ENCODE data around the gene SETD1A. TPM values are rescaled to one million over a fixed set of nuclear protein-coding genes. Genes with fewer than 3 reads are reported as not detected.
A peak's percentile ranks its signal among the peaks of the same experiment; 100 is the strongest.

The SETD1A gene
- total RNA-seq, 1 experiment from 2014 or later: 1.0 TPM

GRCh38 chr16:30982548-30983288, 25.2 kb downstream of the SETD1A start:
- no peak for DNase-seq (ENCODE audit: low read depth)

DNA sequence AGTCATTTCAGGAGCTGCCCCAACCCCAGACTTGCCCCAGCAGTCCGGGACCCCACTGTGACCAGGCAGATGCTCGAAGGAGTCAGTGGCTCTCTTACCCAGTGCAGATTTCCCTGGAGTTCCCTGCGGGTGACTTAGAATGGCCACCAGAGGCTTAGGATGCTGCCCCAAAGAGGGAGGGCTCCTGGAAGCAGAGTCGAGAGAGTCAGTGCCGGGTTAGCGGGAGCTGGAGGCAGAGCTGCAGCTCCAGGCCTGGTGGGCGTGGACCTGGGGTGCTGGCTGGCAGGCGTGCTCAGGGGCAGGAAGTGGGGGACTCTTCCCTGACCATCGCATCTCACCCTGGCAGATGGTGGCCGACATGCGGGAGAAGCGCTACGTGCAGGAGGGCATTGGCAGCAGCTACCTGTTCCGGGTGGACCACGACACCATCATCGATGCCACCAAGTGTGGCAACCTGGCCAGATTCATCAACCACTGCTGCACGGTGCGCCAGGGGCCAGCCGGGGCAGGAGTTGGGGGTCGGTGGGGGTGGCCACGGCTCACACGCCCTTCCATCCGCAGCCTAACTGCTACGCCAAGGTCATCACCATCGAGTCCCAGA, 25.8 kb downstream of the SETD1A start:
- DNase-seq (ENCODE audit: low read depth): no peak

DNA sequence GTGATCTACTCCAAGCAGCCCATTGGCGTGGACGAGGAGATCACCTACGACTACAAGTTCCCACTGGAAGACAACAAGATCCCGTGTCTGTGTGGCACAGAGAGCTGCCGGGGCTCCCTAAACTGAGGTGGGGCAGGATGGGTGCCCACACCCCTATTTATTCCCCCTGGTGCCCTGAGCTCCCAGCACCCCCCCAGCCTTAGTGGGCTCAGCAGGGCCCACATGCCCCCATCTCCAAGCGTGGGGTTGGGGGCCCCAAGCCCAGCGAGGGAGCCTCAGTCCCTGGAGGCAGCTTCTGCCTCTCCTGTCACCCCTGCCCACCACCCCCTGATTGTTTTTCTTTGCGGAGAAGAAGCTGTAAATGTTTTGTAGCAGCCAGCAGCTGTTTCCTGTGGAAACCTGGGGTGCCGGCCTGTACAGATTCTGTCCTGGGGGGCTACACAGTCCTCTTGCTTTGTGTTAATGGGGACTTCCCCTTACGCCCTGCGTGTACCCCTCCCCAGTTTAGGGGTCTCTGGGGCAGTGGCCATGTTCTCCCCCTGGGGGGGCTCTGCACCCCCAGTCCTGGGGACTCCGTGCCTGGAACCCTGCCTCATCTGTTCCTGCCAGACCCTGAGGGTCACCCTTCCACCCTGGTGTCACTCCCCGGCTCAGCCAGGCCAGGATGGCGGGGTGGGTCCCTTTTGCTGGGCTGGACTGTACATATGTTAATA, 26.5 kb downstream of the SETD1A start:
- DNase-seq (ENCODE audit: low read depth): no peak

DNA sequence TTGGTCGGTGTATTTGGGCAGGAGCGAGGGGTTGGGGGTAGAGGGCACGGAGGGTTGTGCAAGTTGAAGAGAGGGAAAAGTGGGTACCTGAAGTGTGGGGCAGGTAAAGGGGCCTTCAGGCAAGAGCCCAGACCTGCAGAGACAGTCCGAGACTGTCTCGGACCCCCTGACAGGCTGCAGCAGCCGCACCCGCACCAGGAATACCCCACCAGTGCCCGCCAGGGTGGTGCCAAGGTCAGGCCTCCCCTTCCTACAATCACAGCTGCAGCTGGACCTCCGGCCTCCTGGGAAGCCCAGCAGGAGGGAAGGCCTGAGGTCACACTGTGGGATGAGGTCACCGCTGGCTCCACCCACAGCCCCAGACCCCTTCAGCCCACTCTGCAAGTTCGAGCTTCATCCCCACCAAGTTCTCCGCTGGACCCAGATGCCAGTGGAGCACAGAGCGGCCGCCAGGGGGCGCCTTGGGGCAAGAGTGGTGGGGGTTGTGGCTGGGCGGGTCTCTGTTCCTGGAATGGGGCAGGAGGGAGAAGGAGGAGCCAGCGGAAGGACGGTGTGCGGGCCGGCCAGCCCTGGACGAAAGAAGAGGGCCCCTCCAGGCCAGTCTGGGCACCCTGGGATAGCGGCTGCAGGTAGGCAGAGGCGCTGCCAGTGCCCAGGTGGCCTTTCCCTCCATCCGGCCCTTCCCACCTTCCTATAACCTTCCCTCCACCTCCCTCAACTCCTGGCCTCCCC, 27.3 kb downstream of the SETD1A start, which contains the start of gene HSD3B7:
Gene HSD3B7 (plus strand): TSS at position 539 of the 732 bp plus-strand sequence. CDS start 452 bp downstream, outside the sequence.
- DNase-seq (ENCODE audit: low read depth): peak; percentile 76

GRCh38 chr16:30985401-30986128, 28.0 kb downstream of the SETD1A start:
- DNase-seq (ENCODE audit: low read depth): peak; percentile 61

GRCh38 chr16:30986129-30986991, 28.8 kb downstream of the SETD1A start:
- no peak for DNase-seq (ENCODE audit: low read depth)

GRCh38 chr16:30987581-30988190, 30.1 kb downstream of the SETD1A start:
- no peak for DNase-seq (ENCODE audit: low read depth)

DNA sequence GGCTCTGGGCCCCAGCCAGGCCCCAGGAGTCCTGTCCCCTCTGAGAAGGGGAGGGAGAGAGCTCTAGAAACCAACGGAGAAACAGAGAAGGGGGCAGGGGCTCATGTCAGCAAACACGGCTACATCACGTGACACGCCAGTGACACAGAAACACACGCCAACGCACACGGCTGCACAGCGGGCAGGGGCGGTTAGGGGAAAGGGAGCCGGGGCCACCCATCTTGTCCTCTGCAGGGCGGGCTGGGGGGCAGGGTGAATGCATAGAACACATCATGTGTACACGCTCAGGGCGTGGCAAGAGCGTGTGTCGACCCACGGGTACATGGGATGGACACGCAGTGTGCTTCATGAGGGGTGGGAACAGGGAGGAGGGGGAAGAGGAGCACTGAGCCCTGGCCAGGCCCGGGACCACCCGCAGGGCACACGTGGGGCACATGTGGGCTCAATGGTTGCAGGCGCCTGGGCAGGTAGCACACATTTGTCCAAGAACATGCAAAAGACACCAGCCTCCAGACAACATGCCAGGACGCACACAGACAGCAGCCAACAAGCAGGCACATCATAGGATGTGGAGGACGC, 32.0 kb downstream of the SETD1A start:
- DNase-seq (ENCODE audit: low read depth): no peak

GRCh38 chr16:30990105-30990504, 32.6 kb downstream of the SETD1A start:
- DNase-seq (ENCODE audit: low read depth): no peak

- no peak for DNase-seq (ENCODE audit: low read depth)
These were observed 33.5 kb downstream of the SETD1A start for GRCh38 chr16:30991052-30991451.

- DNase-seq (ENCODE audit: low read depth): no peak
These were observed 34.8 kb downstream of the SETD1A start for GRCh38 chr16:30992276-30992780.

DNA sequence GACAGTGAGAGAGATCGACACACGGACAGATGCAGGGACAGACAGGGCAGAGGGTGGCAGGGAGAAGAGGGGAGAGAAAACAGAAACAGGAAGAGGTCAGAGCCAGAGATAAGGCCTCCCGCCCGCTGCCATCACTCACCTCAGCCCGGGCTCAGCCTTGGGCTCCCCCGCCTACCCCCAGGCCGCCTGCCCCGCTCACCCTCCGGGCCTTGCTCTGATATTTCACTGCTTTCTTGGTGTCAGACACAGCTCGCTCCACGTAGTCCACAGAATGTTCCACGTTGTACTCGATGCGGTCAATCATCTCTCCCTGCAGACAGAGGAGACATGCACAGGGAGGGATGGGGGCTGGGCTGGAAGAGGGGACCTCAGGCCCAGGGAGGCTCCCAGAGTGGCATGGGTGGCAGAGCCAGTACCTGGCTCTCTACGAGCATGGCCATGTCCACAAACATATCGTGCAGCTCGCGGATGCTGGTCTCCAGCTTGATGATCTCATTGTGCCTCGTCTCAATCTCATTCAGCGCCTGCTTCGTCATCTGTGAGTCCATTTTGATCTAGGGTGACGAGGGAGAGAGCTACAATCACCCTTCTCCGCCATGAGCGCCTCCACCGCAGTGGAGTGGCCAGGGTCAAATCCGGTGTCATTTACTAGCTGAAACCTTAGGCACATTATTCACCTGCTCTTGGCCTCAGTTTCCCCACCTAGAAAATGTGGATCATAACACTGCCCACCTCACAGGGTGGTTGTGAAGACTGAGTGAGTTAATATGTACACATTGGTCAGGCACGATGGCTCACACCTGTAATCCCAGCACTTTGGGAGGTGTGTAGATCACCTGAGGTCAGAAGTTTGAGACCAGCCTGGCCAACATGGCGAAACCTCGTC, 35.6 kb downstream of the SETD1A start:
- no peak for DNase-seq (ENCODE audit: low read depth)

DNA sequence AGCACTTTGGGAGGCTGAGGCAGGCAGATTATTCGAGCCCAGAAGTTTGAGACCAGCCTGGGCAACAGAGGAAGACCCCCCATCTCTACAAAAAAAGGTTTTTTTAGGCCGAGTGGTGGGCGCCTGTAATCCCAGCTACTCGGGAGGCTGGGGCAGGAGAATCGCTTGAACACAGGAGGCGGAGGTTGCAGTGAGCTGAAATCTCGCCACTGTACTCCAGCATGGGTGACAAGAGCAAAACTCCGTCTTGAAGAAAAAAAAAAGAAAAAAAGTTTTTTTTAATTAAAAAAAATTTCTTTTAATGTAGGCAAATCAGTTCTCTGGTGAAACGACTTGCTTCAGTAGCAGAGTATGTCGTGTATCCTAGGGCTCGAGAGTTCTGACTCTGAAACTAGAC, 38.4 kb downstream of the SETD1A start:
- DNase-seq (ENCODE audit: low read depth): no peak

DNA sequence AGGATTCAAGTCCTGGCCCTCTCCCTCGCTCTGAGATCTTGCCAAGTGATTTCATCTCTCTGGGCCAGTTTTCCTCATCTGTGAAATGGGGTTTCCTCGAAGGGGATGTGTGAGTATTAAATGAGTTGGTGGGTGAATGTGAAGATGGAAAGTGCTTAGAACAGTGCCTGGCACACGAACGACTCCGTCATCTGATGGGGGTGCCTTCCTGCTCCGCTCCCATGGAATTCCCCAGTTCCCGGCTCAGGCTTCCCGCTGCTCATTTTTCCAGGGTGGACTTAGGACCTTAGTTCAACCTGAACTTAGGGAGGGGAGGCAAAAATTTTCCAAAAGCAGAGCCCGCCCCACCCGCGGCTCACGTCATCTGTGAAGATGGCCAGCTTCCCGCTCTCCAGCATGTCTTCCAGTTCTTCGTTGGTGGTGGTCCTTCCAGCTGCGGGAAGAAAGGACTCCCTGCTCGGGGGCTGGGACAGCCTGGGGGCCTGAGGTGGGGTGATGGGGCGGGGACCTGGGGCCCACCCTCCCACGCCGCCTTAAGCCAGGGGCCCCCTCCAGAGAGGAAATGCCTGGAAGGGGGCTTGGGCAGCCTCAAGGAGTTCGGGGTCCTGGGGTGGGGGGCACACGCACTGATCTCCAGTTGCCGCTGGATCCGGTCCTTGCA, 38.9 kb downstream of the SETD1A start:
- no peak for DNase-seq (ENCODE audit: low read depth)

DNA sequence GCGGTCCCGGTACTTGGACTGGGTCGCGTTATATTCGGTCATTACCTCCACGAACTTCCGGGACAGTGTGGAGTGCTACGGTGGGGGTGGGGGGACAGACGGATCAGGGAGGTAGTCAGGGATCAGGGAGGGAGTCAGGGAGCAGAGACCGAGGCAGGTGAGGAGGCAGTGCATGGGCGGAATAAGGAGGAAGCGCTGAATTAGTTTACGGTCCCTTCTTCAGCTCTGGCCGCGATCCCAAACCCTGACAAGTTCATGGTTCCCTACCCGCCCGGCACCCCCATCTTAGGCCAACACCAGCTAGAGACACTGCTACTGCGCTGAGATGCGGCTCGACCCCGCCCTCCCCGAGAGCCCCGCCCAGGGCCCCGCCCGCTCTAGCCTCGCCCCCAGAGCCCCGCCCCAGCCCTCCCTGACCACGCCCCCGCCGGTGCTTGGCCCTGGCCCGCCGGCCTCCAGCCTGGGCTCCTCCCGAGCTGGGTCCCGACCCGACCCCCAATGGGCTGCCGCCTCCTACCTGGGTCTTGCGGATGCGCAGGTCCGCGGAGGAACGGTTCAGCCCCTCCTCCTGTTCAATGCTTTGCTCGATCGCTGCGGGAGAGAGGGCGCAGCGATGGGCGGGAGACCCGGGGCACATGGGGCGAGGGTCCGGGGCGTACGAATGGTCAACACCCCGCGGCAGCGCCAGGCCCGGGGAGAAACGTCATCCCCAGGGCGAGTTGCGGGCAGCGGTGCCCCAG, 39.6 kb downstream of the SETD1A start:
- DNase-seq (ENCODE audit: low read depth): peak; percentile 83

DNA sequence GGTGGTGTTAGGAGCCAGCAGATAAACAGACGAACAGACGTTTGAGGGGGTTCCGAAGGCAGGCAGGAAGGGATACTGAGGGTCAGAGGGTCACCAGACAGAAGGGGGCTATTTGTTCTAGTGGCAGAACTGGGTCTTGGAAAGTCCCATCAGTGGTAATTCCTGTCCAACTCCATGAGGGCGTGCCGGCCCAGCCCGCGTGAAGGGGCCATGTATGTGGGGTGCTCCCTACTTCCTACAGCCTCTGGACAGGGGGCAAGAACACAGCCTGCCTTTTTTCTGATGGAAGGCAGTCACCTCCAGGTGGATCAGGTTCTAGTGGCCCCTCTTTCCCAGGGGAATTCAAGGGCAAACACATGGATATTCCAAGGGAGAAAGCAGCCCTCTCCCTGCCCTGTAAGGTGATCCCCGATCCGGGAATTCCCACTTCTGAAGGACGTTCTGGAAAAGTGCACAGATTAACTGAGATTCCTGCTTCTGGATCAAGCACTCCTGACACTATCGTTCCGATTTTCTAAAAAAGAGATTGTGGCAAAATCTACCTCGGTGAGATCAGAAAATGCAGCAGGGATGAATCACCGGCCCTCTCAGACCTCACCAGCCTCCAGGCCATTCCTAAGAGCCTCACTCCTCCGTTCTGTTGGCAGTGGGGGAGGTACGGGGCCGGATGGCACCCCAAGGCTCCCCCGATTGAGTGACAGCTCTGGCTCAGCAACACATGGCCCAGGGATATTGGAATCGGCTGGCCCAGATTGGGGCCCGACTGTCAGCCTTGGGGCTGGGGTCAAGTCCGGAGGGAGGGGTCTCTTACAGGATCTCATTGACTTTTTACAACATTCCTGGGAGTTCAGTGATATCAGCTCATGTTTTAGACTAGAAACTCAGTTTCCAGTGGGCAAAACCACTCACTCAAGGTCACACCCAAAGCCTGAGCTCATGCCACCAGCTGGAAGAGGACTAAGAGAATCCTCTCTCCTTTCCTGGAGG, 40.5 kb downstream of the SETD1A start:
- DNase-seq (ENCODE audit: low read depth): peak; percentile 93
